Keratinocyte (primary cell): ENCODE data around the gene TSPAN2.

Experiments
- CTCF ChIP-seq, 3 experiments: IDR thresholded peaks in 1 of 3; conservative IDR thresholded peaks in 1 of 3; optimal IDR thresholded peaks in 1 of 3; 2 replicates in 2 of 3; 3 replicates in 1 of 3; pipeline versions ENCODE3 to v1.5.1; 2011; ENCODE audit warnings: low read length in 3 of 3, mild to moderate bottlenecking in 3 of 3, moderate library complexity in 2 of 3, control low read depth in 1 of 3, inconsistent platforms in 1 of 3; ENCODE audit not compliant: insufficient read depth in 2 of 3; ENCODE audit errors: extremely low read depth in 1 of 3
- EZH2 ChIP-seq: IDR thresholded peaks from one replicate; pipeline ENCODE4 v1.6.1; 2012; ENCODE audit warnings: inconsistent platforms, mild to moderate bottlenecking, low read length, moderate library complexity

GRCh38 chr1:115082949-115083348, 6.4 kb downstream of the TSPAN2 start:
- TF ChIP-seq EZH2 = no peak
- TF ChIP-seq CTCF (optimal IDR thresholded peaks at IDR 0.05 in 1 of 3, IDR thresholded peaks at IDR 0.05 in 1 of 3, conservative IDR thresholded peaks at IDR 0.05 in 1 of 3; ENCODE audit: extremely low read depth in 1 of 3, insufficient read depth in 2 of 3, low read length in 3 of 3) = no peak
